Lower lobe of right lung (tissue), 2 donors: ENCODE measurements around the gene ZNF577. TPM values are rescaled to one million over a fixed set of nuclear protein-coding genes. Genes with fewer than 3 reads are reported as not detected.

Experiments
- ATAC-seq, 2 donors: fragments of 200-7000 bp; cut with Tn5 transposase; one replicate each; pipeline ENCODE4 v1.9.1; 2020 to 2022; ENCODE audit warnings: mild to moderate bottlenecking in 2 of 2, moderate library complexity in 2 of 2
- DNase-seq: peaks from one replicate; pipeline ENCODE4 v3.0.0-alpha.2; 2020
- H3K27ac ChIP-seq: fragments of 200-600 bp; one replicate; pipeline ENCODE4 v1.8.0; 2022
- H3K27me3 ChIP-seq: fragments of 200-600 bp; one replicate; pipeline ENCODE4 v1.8.0; 2022; ENCODE audit warnings: low read depth
- H3K36me3 ChIP-seq: fragments of 200-600 bp; one replicate; pipeline ENCODE4 v1.8.0; 2022; ENCODE audit warnings: mild to moderate bottlenecking
- H3K4me1 ChIP-seq: fragments of 200-600 bp; one replicate; pipeline ENCODE4 v1.8.0; 2022
- H3K4me3 ChIP-seq: fragments of 200-600 bp; one replicate; pipeline ENCODE4 v1.8.0; 2022; ENCODE audit warnings: mild to moderate bottlenecking
- H3K9me3 ChIP-seq: fragments of 200-600 bp; one replicate; pipeline ENCODE4 v1.8.0; 2022
- intact Hi-C: fragments of 100-400 bp; cut with DNase I; formaldehyde crosslinking; loops from one replicate; pipeline ENCODE4 v1.11.0; 2022
- long read RNA-seq: library from polyadenylated mRNA; unstranded; transcript quantifications from one replicate; pipeline ENCODE4 v2.0.0, GENCODE V29; 2021
- total RNA-seq: library from RNA; stranded (reverse); fragmentation: NEBNext Ultra II Directional; extraction: Animal tissue kit (Norgen Biotek cat#: 25700); gene quantifications from one replicate; pipeline ENCODE4 v1.2.1, GENCODE V29; 2021
- TF ChIP-seq, protein P1 (sequence below): fragments of 200-600 bp; IDR thresholded peaks from one replicate; pipeline ENCODE4 v1.8.0; 2022; ENCODE audit warnings: antibody characterized with exemption, mild to moderate bottlenecking
- donor health status: DM: no; HTN: yes; CAD: no; lungs with severe emphysema.

The ZNF577 gene
- total RNA-seq = 10.7 TPM
- long read RNA-seq, partial matches to known transcripts = 3 of 15 reads
- long read RNA-seq, other reads (novel, unspliced or antisense) = 7 of 15 reads

DNA sequence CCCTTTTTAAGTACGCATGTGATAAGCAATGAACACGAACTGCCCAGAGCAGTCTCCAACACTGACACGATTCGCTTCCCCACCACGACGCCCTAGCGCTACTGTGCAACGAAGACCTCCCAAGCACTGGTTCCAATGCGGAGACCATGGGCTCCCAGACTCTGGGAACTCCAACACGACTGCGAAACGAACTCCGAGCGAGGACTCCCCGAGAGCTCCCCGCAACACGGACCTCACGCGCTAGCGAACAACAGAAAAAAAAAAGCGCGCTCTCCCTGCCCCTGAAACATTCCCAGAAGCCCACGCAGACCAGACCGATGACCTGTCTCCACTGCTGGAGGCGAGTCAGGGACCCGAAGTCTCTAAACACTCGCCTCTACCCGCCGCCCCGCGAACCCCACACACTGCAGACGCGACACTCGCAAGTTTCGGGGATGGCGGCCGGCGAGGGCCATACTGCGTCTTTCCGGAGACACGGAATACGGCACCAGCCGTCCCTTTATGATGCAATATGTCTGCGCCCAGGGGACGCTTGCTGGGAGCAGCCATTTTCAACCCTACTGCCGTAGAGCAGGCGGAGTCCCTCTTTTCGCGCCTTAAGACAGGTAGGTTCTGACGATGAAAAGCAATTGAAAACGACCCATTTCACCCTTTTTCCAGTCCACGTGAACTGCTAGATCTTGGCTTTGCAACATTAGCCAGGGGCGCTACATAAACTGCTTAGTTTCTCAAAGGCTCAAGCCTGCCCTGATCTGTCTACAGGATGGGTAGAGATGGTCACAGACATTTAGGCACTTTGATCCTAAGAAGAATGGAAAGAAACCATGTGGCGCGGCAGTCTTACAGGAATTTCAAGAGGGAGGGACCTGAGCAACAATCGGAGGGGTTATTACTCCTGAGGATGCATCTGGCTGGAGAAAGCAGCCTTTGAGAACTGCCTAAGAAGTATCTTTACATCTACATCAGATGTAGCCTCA, at the start of gene ZNF577:
TSS of gene ZNF577 (minus strand) at position 430 of the 977 bp plus-strand sequence. CDS start 7,569 bp downstream, outside the sequence.
- Histone ChIP-seq H3K36me3 (peaks cover 25% of the 10 kb centered on the region), H3K27me3 (no peaks in the 10 kb centered on the region), H3K4me3 (peak within 1 kb of the TSS; percentile 63), H3K27ac (peak within 1 kb of the TSS; percentile 76), H3K9me3 (peaks cover 94% of the 10 kb centered on the region), H3K4me1 (no peaks in the 10 kb centered on the region)
- ATAC-seq (peak; percentile 94 to 97), DNase-seq (peak; percentile 83)
- intact Hi-C loops = no loop called here
- TF ChIP-seq, protein P1, sequence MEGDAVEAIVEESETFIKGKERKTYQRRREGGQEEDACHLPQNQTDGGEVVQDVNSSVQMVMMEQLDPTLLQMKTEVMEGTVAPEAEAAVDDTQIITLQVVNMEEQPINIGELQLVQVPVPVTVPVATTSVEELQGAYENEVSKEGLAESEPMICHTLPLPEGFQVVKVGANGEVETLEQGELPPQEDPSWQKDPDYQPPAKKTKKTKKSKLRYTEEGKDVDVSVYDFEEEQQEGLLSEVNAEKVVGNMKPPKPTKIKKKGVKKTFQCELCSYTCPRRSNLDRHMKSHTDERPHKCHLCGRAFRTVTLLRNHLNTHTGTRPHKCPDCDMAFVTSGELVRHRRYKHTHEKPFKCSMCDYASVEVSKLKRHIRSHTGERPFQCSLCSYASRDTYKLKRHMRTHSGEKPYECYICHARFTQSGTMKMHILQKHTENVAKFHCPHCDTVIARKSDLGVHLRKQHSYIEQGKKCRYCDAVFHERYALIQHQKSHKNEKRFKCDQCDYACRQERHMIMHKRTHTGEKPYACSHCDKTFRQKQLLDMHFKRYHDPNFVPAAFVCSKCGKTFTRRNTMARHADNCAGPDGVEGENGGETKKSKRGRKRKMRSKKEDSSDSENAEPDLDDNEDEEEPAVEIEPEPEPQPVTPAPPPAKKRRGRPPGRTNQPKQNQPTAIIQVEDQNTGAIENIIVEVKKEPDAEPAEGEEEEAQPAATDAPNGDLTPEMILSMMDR = no peak

GRCh38 chr19:51931921-51932320, 44.2 kb upstream of the ZNF577 start:
- no peak for ATAC-seq
- intact Hi-C loops = no loop called here
- no peak overlapping the region for H3K27ac ChIP-seq
- H3K9me3 ChIP-seq = peaks cover 55% of the 10 kb centered on the region
- no peaks in the 10 kb centered on the region for H3K27me3 ChIP-seq
- no peak for DNase-seq
- peaks cover 9% of the 10 kb centered on the region for H3K4me1 ChIP-seq
- TF ChIP-seq, protein P1 = no peak
- H3K4me3 ChIP-seq = no peak overlapping the region
- H3K36me3 ChIP-seq = peaks cover 60% of the 10 kb centered on the region

- Histone ChIP-seq H3K27ac (peak overlapping the region; percentile 83), H3K9me3 (peaks cover 24% of the 10 kb centered on the region), H3K4me1 (peaks cover 9% of the 10 kb centered on the region), H3K27me3 (no peaks in the 10 kb centered on the region), H3K36me3 (peaks cover 25% of the 10 kb centered on the region), H3K4me3 (peak overlapping the region; percentile 85)
- no peak for DNase-seq
- no peak for ATAC-seq
- intact Hi-C loops = no loop called here
- TF ChIP-seq, protein P1 = no peak
Observed at GRCh38 chr19:51927859-51928258, 40.1 kb upstream of the ZNF577 start.

GRCh38 chr19:51926784-51927741, 39.3 kb upstream of the ZNF577 start, which contains the start of gene ZNF613:
ZNF613 (plus strand) TSS chr19:51927472; CDS start chr19:51936221, 8,749 bp downstream.
- H3K9me3 ChIP-seq = peaks cover 25% of the 10 kb centered on the region
- intact Hi-C loops = no loop called here
- TF ChIP-seq, protein P1 = peak; percentile 27
- no peaks in the 10 kb centered on the region for H3K27me3 ChIP-seq
- H3K36me3 ChIP-seq = peaks cover 18% of the 10 kb centered on the region
- peaks cover 9% of the 10 kb centered on the region for H3K4me1 ChIP-seq
- peak; percentile 90 for DNase-seq
- H3K27ac ChIP-seq = peak within 1 kb of the TSS; percentile 83
- ATAC-seq = peak; percentile 98 to 99
- H3K4me3 ChIP-seq = peak within 1 kb of the TSS; percentile 85

GRCh38 chr19:51926426-51926783, 38.7 kb upstream of the ZNF577 start:
- TF ChIP-seq, protein P1 = no peak
- Histone ChIP-seq H3K4me3 (peak overlapping the region; percentile 85), H3K9me3 (peaks cover 25% of the 10 kb centered on the region), H3K36me3 (peaks cover 18% of the 10 kb centered on the region), H3K27me3 (no peaks in the 10 kb centered on the region), H3K4me1 (peaks cover 9% of the 10 kb centered on the region), H3K27ac (peak overlapping the region; percentile 83)
- ATAC-seq (peak in 1 of 2 donors; percentile 17), DNase-seq (no peak)
- intact Hi-C loops = no loop called here
